Keratinocyte (primary cell): ENCODE results near the gene E2F6. TPM values are rescaled to one million over a fixed set of nuclear protein-coding genes. Genes with fewer than 3 reads are reported as not detected.

Experiments used
- DNase-seq: peaks from one replicate; pipeline ENCODE4 v3.0.0-alpha.2; 2011; ENCODE audit warnings: low read depth, missing footprints, low spot score
- FAIRE-seq: peaks from 2 replicates; lab custom pipeline; 2011; peaks lifted over from hg19 to GRCh38; lab: Jason Lieb, UNC
- H2AFZ ChIP-seq: 2 replicates; pipeline ENCODE4 v1.6.0; 2012; ENCODE audit warnings: low read length, control low read depth, inconsistent platforms; ENCODE audit not compliant: control insufficient read depth
- H3K27ac ChIP-seq: 2 replicates; pipeline ENCODE4 v1.5.1; 2011; ENCODE audit warnings: low read length; ENCODE audit not compliant: control insufficient read depth, insufficient read depth
- H3K27me3 ChIP-seq: 3 replicates; pipeline ENCODE4 v1.6.0; 2011; ENCODE audit warnings: low read length; ENCODE audit not compliant: control insufficient read depth, insufficient read depth; ENCODE audit errors: extremely low read depth
- H3K36me3 ChIP-seq, 2 experiments: 2 replicates in 1 of 2; 3 replicates in 1 of 2; pipeline ENCODE4 v1.5.1; 2011; ENCODE audit warnings: low read length in 2 of 2, mild to moderate bottlenecking in 1 of 2; ENCODE audit not compliant: control insufficient read depth in 2 of 2, insufficient read depth in 2 of 2; ENCODE audit errors: extremely low read depth in 1 of 2
- H3K4me1 ChIP-seq: 3 replicates; pipeline ENCODE4 v1.5.1; 2011; ENCODE audit warnings: low read length; ENCODE audit not compliant: control insufficient read depth, insufficient read depth; ENCODE audit errors: extremely low read depth
- H3K4me2 ChIP-seq: 3 replicates; pipeline ENCODE4 v1.6.0; 2011; ENCODE audit warnings: low read depth, low read length; ENCODE audit not compliant: control insufficient read depth, insufficient read depth; ENCODE audit errors: extremely low read depth
- H3K4me3 ChIP-seq, 3 experiments: fragments of 200-600 bp in 1 of 3; sonication (generic) in 1 of 3; 2 replicates in 2 of 3; 3 replicates in 1 of 3; pipeline ENCODE4 v1.5.1; 2011 to 2016; ENCODE audit warnings: low read length in 3 of 3, mild to moderate bottlenecking in 3 of 3, control low read depth in 2 of 3, inconsistent platforms in 1 of 3, low read depth in 1 of 3, mixed read lengths in 1 of 3, mixed run types in 1 of 3, moderate library complexity in 1 of 3; ENCODE audit not compliant: control insufficient read depth in 2 of 3, insufficient read depth in 2 of 3; ENCODE audit errors: extremely low read depth in 1 of 3
- H3K79me2 ChIP-seq: 2 replicates; pipeline ENCODE4 v1.6.0; 2012; ENCODE audit warnings: low read length; ENCODE audit not compliant: control insufficient read depth, insufficient read depth
- H3K9ac ChIP-seq: 3 replicates; pipeline ENCODE4 v1.6.0; 2011; ENCODE audit warnings: low read length; ENCODE audit not compliant: control insufficient read depth, insufficient read depth; ENCODE audit errors: extremely low read depth
- H3K9me1 ChIP-seq: 3 replicates; pipeline ENCODE4 v1.6.0; 2011; ENCODE audit warnings: low read length; ENCODE audit not compliant: control insufficient read depth, insufficient read depth; ENCODE audit errors: extremely low read depth
- H3K9me3 ChIP-seq: 2 replicates; pipeline ENCODE4 v1.5.1; 2012; ENCODE audit warnings: low read depth, low read length; ENCODE audit not compliant: control insufficient read depth
- H4K20me1 ChIP-seq: 3 replicates; pipeline ENCODE4 v1.6.0; 2011; ENCODE audit warnings: low read length; ENCODE audit not compliant: control insufficient read depth, insufficient read depth; ENCODE audit errors: extremely low read depth
- CTCF ChIP-seq, 3 experiments: IDR thresholded peaks in 1 of 3; conservative IDR thresholded peaks in 1 of 3; optimal IDR thresholded peaks in 1 of 3; 2 replicates in 2 of 3; 3 replicates in 1 of 3; pipeline versions ENCODE3 to v1.5.1; 2011; ENCODE audit warnings: low read length in 3 of 3, mild to moderate bottlenecking in 3 of 3, moderate library complexity in 2 of 3, control low read depth in 1 of 3, inconsistent platforms in 1 of 3; ENCODE audit not compliant: insufficient read depth in 2 of 3; ENCODE audit errors: extremely low read depth in 1 of 3
- EZH2 ChIP-seq: IDR thresholded peaks from one replicate; pipeline ENCODE4 v1.6.1; 2012; ENCODE audit warnings: inconsistent platforms, mild to moderate bottlenecking, low read length, moderate library complexity
- dilution Hi-C: fragments of 300-500 bp; cut with MboI; formaldehyde crosslinking; loops from one replicate; pipeline ENCODE4 v1.7.0; 2020; ENCODE audit warnings: low sequenced_read_pairs; ENCODE audit not compliant: extremely low pct_ligation_motif_present
- polyA plus RNA-seq, 5 experiments: library from polyadenylated mRNA; depleted of rRNA in 3 of 5; stranded (reverse) in 3 of 5; stranded (forward) in 1 of 5; unstranded in 1 of 5; fragments of >200 nt; gene quantifications; 1 replicate in 1 of 5; 2 replicates in 3 of 5; 3 replicates in 1 of 5; pipeline versions ENCODE4 v1.2.1 to v1.2.3, GENCODE V29; 2011 to 2012; ENCODE audit warnings: missing spikeins in 2 of 5, low read depth in 1 of 5, low replicate concordance in 1 of 5

Gene E2F6
- polyA plus RNA-seq, 1 donor (not counting 4 experiments of a cell fraction or from before 2014, with no cell fraction given): 13.8 TPM

- FAIRE-seq: no peak
- no peak overlapping the region for H3K4me3 ChIP-seq
- H3K36me3 ChIP-seq: no peaks in the 10 kb centered on the region
- no peak for DNase-seq
- H4K20me1 ChIP-seq: no peaks in the 10 kb centered on the region
- H3K79me2 ChIP-seq: no peaks in the 10 kb centered on the region
- TF ChIP-seq EZH2 (no peak), CTCF (optimal IDR thresholded peaks at IDR 0.05 in 1 of 3, IDR thresholded peaks at IDR 0.05 in 1 of 3, conservative IDR thresholded peaks at IDR 0.05 in 1 of 3; ENCODE audit: extremely low read depth in 1 of 3, insufficient read depth in 2 of 3, low read length in 3 of 3) (no peak)
- dilution Hi-C loops: no loop called here
- H3K9me3 ChIP-seq: no peaks in the 10 kb centered on the region
- no peaks in the 10 kb centered on the region for H3K4me1 ChIP-seq
- H3K9me1 ChIP-seq: no peaks in the 10 kb centered on the region
- H3K9ac ChIP-seq: no peak overlapping the region
- no peaks in the 10 kb centered on the region for H3K27me3 ChIP-seq
- no peak overlapping the region for H3K27ac ChIP-seq
- no peak overlapping the region for H2AFZ ChIP-seq
- no peak overlapping the region for H3K4me2 ChIP-seq
These were observed 56.4 kb downstream of the E2F6 start for GRCh38 chr2:11409572-11409959.

GRCh38 chr2:11408959-11409571 lies 56.9 kb downstream of the E2F6 start:
- FAIRE-seq (no peak), DNase-seq (no peak)
- H3K9ac ChIP-seq: no peak overlapping the region
- no peak overlapping the region for H2AFZ ChIP-seq
- dilution Hi-C loops: no loop called here
- H3K79me2 ChIP-seq: no peaks in the 10 kb centered on the region
- H3K4me1 ChIP-seq: no peaks in the 10 kb centered on the region
- no peak overlapping the region for H3K4me3 ChIP-seq
- TF ChIP-seq CTCF (optimal IDR thresholded peaks at IDR 0.05 in 1 of 3, IDR thresholded peaks at IDR 0.05 in 1 of 3, conservative IDR thresholded peaks at IDR 0.05 in 1 of 3; ENCODE audit: extremely low read depth in 1 of 3, insufficient read depth in 2 of 3, low read length in 3 of 3) (no peak), EZH2 (no peak)
- H3K9me1 ChIP-seq: no peaks in the 10 kb centered on the region
- no peaks in the 10 kb centered on the region for H3K27me3 ChIP-seq
- no peak overlapping the region for H3K4me2 ChIP-seq
- H3K36me3 ChIP-seq: no peaks in the 10 kb centered on the region
- H3K27ac ChIP-seq: no peak overlapping the region
- H4K20me1 ChIP-seq: no peaks in the 10 kb centered on the region
- H3K9me3 ChIP-seq: no peaks in the 10 kb centered on the region
